Stimulated activated naive CD4-positive, alpha-beta T cell treated with Interleukin-2 at 50 U/mL for 16 hours (primary cell): Measurements from ENCODE around the gene RAB2B.
A peak's percentile ranks its signal among the peaks of the same experiment; 100 is the strongest.

Source experiments
- DNase-seq: peaks from one replicate; lab custom pipeline; 2025; lab: John Stamatoyannopoulos, UW

Gene RAB2B

GRCh38 chr14:21476925-21477681, at the start of gene RAB2B, which contains the start of gene TOX4:
Gene RAB2B (minus strand): TSS chr14:21476959. CDS start chr14:21476872, 87 bp downstream.
Gene TOX4 (plus strand): TSS chr14:21477195. CDS start chr14:21477279, 84 bp downstream.
- DNase-seq: peak; percentile 95

GRCh38 chr14:21525962-21526671, 49.4 kb upstream of the RAB2B start, which contains the start of gene SALL2:
Gene SALL2 (minus strand): TSS chr14:21526346. CDS start chr14:21526127, 219 bp downstream.
- DNase-seq: peak; percentile 68

- no peak for DNase-seq
These were observed 48.8 kb upstream of the RAB2B start for GRCh38 chr14:21525571-21525961.

GRCh38 chr14:21524575-21525490, 48.1 kb upstream of the RAB2B start:
- DNase-seq: no peak

- DNase-seq: no peak
These were observed 46.4 kb upstream of the RAB2B start for GRCh38 chr14:21523203-21523602.

GRCh38 chr14:21521501-21521900, 44.7 kb upstream of the RAB2B start:
- DNase-seq: no peak

- no peak for DNase-seq
These were observed 44.0 kb upstream of the RAB2B start for GRCh38 chr14:21520767-21521166.

- DNase-seq: no peak
These were observed 42.0 kb upstream of the RAB2B start for GRCh38 chr14:21518725-21519124.

- no peak for DNase-seq
These were observed 37.6 kb upstream of the RAB2B start for GRCh38 chr14:21514341-21514740.

- DNase-seq: peak; percentile 95
These were observed 34.2 kb upstream of the RAB2B start, which contains the start of gene METTL3 for GRCh38 chr14:21510735-21511657. Gene METTL3 (minus strand): TSS chr14:21511340. CDS start chr14:21511223, 117 bp downstream.

GRCh38 chr14:21509432-21510143, 32.8 kb upstream of the RAB2B start:
- DNase-seq: no peak

GRCh38 chr14:21506557-21506956, 29.8 kb upstream of the RAB2B start:
- no peak for DNase-seq

- DNase-seq: no peak
These were observed 28.3 kb upstream of the RAB2B start for GRCh38 chr14:21505012-21505553.

- DNase-seq: no peak
These were observed 26.6 kb upstream of the RAB2B start for GRCh38 chr14:21503376-21503775.

- DNase-seq: no peak
These were observed 24.8 kb upstream of the RAB2B start for GRCh38 chr14:21501568-21501967.

- no peak for DNase-seq
These were observed 22.1 kb upstream of the RAB2B start for GRCh38 chr14:21498540-21499526.

- no peak for DNase-seq
These were observed 19.7 kb upstream of the RAB2B start for GRCh38 chr14:21496453-21496852.

- DNase-seq: no peak
These were observed 18.4 kb upstream of the RAB2B start for GRCh38 chr14:21494902-21495762.
